ENCODE data around the gene HIF3A. TPM values are rescaled to one million over a fixed set of nuclear protein-coding genes. Genes with fewer than 3 reads are reported as not detected.

HIF3A gene
- total RNA-seq, 1 donor from 2014 or later = 0.42 TPM

DNA sequence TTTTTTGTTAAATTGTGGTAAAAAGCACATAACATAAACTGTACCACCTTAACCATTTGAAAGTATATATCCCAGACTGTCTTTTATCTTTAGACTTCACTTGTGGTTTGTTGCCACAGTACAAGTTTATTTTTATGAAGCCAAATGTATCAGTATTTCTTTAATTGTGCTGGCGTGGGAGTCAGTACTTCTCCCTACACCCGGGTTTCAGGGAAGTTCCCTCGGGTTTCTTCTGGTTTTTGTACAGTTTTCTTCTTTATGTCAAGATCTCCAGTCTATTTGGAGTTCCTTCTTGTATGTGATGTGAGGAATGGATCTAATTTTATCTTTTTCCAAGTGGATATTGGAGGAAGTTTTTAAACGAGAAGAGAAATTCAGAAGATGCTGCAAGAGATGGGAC, 96.0 kb downstream of the HIF3A start:
- TF ChIP-seq, protein P1, sequence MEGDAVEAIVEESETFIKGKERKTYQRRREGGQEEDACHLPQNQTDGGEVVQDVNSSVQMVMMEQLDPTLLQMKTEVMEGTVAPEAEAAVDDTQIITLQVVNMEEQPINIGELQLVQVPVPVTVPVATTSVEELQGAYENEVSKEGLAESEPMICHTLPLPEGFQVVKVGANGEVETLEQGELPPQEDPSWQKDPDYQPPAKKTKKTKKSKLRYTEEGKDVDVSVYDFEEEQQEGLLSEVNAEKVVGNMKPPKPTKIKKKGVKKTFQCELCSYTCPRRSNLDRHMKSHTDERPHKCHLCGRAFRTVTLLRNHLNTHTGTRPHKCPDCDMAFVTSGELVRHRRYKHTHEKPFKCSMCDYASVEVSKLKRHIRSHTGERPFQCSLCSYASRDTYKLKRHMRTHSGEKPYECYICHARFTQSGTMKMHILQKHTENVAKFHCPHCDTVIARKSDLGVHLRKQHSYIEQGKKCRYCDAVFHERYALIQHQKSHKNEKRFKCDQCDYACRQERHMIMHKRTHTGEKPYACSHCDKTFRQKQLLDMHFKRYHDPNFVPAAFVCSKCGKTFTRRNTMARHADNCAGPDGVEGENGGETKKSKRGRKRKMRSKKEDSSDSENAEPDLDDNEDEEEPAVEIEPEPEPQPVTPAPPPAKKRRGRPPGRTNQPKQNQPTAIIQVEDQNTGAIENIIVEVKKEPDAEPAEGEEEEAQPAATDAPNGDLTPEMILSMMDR (IDR thresholded peaks at IDR 0.05; ENCODE audit: insufficient read depth, low read length, poor library complexity, severe bottlenecking) = no peak
- no peak overlapping the region for H3K4me3 ChIP-seq (ENCODE audit: low read depth, low read length)
- no peaks in the 10 kb centered on the region for H3K36me3 ChIP-seq (ENCODE audit: control insufficient read depth, insufficient read depth, low read length)

More for the DNA sequence above, 96.0 kb downstream of the HIF3A start:
- no peaks in the 10 kb centered on the region for H3K27me3 ChIP-seq (ENCODE audit: control insufficient read depth, insufficient read depth, low read length)
- DNase-seq (ENCODE audit: low read depth) = no peak

Other genes starting within 250 kb of the HIF3A start
- gene IGFL3, start 172.4 kb upstream of the HIF3A start, total RNA-seq = not detected in 2 replicates
- not detected in 2 replicates for gene IGFL2, start 148.8 kb upstream of the HIF3A start, total RNA-seq
- gene IGFL1, start 67.3 kb upstream of the HIF3A start, total RNA-seq = not detected in 2 replicates
- gene PPP5C, start 50.0 kb downstream of the HIF3A start, total RNA-seq = 68.2 and 83.0 TPM in 2 replicates
- 21.8 and 22.2 TPM in 2 replicates for gene CCDC8, start 116.5 kb downstream of the HIF3A start, total RNA-seq
- gene PNMA8C, start 131.9 kb downstream of the HIF3A start, total RNA-seq = 0.25 and 0.27 TPM in 2 replicates
- gene PNMA8A, start 174.5 kb downstream of the HIF3A start, total RNA-seq = 10.3 and 11.8 TPM in 2 replicates
- 1.8 and 2.1 TPM in 2 replicates for gene PNMA8B, start 198.8 kb downstream of the HIF3A start, total RNA-seq